ENCODE data around the gene SHC3.
A peak's percentile ranks its signal among the peaks of the same experiment; 100 is the strongest.

- TF ChIP-seq RCOR1 (IDR thresholded peaks at IDR 0.05; ENCODE audit: insufficient replicate concordance, low read length) = no peak
- no peak for TF ChIP-seq POLR2A (IDR thresholded peaks at IDR 0.05; ENCODE audit: low read depth, low read length)
- TF ChIP-seq CTCF (conservative IDR thresholded peaks at IDR 0.05; ENCODE audit: low read depth, low read length) = no peak
- no peak for TF ChIP-seq USF2 (IDR thresholded peaks at IDR 0.05; ENCODE audit: low read depth, low read length)
- 0 out of 2 replicates have a peak, but pooled peaks have one; percentile 9 for TF ChIP-seq CEBPB (IDR thresholded peaks at IDR 0.05; ENCODE audit: low read depth, low read length)
- no peak for TF ChIP-seq RAD21 (IDR thresholded peaks at IDR 0.05; ENCODE audit: low read length)
- TF ChIP-seq RFX5 (IDR thresholded peaks at IDR 0.05; ENCODE audit: low read depth, low read length) = no peak
- TF ChIP-seq FOS (IDR thresholded peaks at IDR 0.05; ENCODE audit: low read depth, low read length) = no peak
These were observed 180.1 kb downstream of the SHC3 start for GRCh38 chr9:88998503-88998902.
